ENCODE results near the gene MBD3L3. TPM values are rescaled to one million over a fixed set of nuclear protein-coding genes. Genes with fewer than 3 reads are reported as not detected.
"Not testable (repeated sequence)": the region's sequence is repeated elsewhere in the genome, so short reads cannot be mapped to it uniquely, and the experiment has no call there.

Gene MBD3L3
- total RNA-seq, 4 donors from 2014 or later = not detected

DNA sequence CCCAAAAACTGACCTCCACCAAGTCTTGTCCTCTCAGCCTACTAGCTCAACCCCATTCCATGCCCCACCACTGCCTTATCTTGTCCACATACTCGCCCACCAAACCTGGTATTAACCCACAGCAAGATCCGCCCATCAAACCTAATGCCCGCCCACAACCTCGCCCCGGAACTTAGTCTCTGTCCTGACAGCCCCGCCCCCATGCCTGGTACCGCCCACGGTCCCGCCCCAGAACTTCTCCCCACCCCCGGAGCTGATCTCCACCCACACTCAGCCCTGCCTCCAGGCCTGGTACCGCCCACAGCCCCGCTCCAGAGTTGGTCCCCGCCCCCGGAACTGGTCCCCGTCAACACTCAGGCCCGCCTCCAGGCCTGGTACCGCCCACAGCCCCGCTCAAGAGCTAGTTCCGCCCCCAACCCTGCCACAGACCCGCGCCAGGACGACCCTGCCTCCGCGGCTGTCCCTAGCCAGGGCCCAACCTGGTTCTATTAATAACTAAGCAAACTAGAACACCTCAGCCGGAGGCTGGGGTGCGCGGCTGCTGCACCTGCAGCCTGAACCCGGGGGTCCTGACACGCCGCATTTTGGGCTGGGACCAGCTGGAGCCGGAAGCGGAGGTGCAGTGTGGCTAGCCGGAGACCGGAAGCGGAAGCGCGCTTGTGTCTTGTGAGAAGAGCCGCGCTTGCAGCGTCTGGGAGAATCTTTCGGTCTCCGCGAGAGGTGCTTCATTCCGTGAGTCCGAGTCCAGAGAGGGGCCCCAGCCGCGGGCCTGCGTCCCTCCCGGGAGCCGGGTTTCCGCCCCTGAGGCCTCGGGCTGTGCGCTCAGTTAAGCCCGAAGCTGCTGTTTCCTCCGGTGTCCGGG, 10.8 kb upstream of the MBD3L3 start, which contains the start of gene ZNF557:
Gene ZNF557 (plus strand): TSS at position 662 of the 862 bp plus-strand sequence. CDS start 5,372 bp downstream, outside the sequence.
- Histone ChIP-seq H3K9me3 (no peaks in the 10 kb centered on the region), H3K27me3 (no peaks in the 10 kb centered on the region), H3K4me1 (no peaks in the 10 kb centered on the region), H3K27ac (peak within 1 kb of the TSS; percentile 68 to 82), H3K4me3 (peak within 1 kb of the TSS; percentile 67 to 91), H3K36me3 (no peaks in the 10 kb centered on the region)
- peak; percentile 98 to 99 for DNase-seq
- TF ChIP-seq POLR2A (IDR thresholded peaks at IDR 0.05) = peak in 1 of 2 donors; percentile 42
- TF ChIP-seq, protein P1, sequence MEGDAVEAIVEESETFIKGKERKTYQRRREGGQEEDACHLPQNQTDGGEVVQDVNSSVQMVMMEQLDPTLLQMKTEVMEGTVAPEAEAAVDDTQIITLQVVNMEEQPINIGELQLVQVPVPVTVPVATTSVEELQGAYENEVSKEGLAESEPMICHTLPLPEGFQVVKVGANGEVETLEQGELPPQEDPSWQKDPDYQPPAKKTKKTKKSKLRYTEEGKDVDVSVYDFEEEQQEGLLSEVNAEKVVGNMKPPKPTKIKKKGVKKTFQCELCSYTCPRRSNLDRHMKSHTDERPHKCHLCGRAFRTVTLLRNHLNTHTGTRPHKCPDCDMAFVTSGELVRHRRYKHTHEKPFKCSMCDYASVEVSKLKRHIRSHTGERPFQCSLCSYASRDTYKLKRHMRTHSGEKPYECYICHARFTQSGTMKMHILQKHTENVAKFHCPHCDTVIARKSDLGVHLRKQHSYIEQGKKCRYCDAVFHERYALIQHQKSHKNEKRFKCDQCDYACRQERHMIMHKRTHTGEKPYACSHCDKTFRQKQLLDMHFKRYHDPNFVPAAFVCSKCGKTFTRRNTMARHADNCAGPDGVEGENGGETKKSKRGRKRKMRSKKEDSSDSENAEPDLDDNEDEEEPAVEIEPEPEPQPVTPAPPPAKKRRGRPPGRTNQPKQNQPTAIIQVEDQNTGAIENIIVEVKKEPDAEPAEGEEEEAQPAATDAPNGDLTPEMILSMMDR (IDR thresholded peaks at IDR 0.05) = no peak
- intact Hi-C loops (cut with DNase I; ENCODE audit: low total_unique reads) = no loop called here

DNA sequence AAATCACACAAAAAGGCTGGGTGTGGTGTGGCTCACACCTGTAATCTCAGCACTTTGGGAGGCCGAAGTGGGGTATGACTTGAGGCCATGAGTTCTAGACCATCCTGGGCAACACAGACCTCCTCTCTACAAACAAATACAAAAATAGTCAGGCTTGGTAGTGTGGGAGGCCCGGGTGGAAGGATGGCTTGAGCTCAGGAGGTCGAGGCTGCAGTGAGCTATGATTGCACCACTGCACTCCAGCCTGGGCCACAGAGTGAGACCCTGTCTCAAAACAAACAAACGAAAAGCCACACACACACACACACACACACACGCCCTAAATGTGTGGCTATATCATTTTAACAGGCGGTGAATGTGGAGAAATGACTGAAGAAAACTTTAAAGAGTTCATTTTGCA, 10.1 kb upstream of the MBD3L3 start:
- H3K9me3 ChIP-seq = no peaks in the 10 kb centered on the region
- H3K27ac ChIP-seq = peak overlapping the region; percentile 18 to 68
- no peaks in the 10 kb centered on the region for H3K4me1 ChIP-seq
- TF ChIP-seq, protein P1 (IDR thresholded peaks at IDR 0.05) = no peak
- TF ChIP-seq POLR2A (IDR thresholded peaks at IDR 0.05) = no peak
- no peaks in the 10 kb centered on the region for H3K36me3 ChIP-seq
- intact Hi-C loops (cut with DNase I; ENCODE audit: low total_unique reads) = no loop called here
- no peaks in the 10 kb centered on the region for H3K27me3 ChIP-seq
- no peak for DNase-seq
- peak overlapping the region in 1 of 2 donors; percentile 91 for H3K4me3 ChIP-seq

DNA sequence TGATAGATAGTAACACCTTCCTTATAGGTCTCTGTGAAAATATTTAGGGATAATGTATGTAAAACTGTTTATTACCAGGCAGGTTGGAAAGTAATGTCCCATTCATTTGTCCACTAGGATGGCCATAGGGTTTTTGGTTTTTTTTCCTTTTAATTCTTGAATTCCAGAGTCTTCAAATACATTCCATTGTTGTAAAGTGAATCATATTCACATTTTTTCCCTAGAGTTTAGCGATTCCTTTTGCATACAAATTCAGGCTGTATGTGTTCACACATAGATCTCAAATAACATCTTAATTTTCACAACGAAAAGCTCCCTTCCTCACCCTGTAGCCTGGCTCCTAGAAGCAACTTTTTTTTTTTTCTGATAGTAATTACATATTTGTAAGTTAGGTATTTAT, 9.2 kb upstream of the MBD3L3 start:
- TF ChIP-seq POLR2A (IDR thresholded peaks at IDR 0.05) = no peak
- TF ChIP-seq, protein P1 (IDR thresholded peaks at IDR 0.05) = no peak
- Histone ChIP-seq H3K27ac (no peak overlapping the region), H3K4me1 (no peaks in the 10 kb centered on the region), H3K9me3 (no peaks in the 10 kb centered on the region), H3K4me3 (no peak overlapping the region), H3K27me3 (no peaks in the 10 kb centered on the region), H3K36me3 (no peaks in the 10 kb centered on the region)
- no peak for DNase-seq
- intact Hi-C loops (cut with DNase I; ENCODE audit: low total_unique reads) = no loop called here

DNA sequence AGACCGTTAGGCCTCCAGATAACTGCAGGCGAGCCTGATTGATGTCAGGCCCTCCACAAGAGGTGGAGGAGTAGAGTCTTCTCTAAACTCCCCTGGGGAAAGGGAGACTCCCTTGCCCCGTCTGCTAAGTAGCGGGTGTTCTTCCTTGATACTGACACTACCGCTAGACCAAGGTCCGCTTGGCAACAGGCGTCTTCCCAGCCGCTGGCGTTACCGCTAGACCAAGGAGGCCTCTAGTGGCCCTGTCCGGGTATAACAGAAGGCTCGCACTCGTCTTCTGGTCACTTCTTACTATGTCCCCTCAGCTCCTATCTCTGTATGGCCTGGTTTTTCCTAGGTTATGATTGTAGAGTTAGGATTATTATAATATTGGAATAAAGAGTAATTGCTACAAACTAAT, 8.6 kb upstream of the MBD3L3 start:
- H3K27ac ChIP-seq; H3K4me1 ChIP-seq; DNase-seq; H3K36me3 ChIP-seq; H3K9me3 ChIP-seq; intact Hi-C loops (cut with DNase I; ENCODE audit: low total_unique reads); H3K4me3 ChIP-seq; H3K27me3 ChIP-seq: not testable (repeated sequence)

DNA sequence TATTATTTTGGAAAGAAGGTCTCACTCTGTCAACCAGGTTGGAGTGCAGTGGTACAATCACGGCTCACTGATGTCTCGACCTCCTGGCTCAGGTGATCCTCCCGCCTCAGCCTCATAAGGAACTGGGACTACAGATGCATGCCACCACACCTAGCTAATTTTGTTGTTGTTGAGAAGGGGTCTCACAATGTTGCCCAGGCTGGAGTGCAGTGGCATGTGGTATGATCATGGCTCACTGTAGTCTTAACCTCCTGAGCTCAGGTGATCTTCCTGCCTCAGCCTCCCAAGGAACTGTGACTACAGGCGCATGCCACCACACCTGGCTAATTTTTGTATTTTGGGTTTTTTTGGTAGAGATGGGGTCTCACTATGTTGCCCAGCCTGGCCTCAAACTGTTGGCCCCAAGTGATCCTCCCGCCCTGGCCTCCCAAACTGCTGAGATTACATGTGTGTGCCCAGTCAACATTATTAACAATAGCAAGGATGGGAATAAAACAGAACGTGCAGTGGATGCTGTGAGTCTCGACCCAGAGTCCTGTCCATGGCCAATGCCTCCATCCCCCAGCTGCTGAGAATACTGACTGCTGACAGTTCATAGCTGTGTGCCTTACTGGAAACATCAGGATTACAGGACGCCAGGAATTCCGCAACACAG, 5.4 kb upstream of the MBD3L3 start:
- no peaks in the 10 kb centered on the region for H3K27me3 ChIP-seq
- intact Hi-C loops (cut with DNase I; ENCODE audit: low total_unique reads) = no loop called here
- no peaks in the 10 kb centered on the region for H3K9me3 ChIP-seq

More for the DNA sequence above, 5.4 kb upstream of the MBD3L3 start:
- no peaks in the 10 kb centered on the region for H3K36me3 ChIP-seq
- no peak for DNase-seq
- no peak overlapping the region for H3K27ac ChIP-seq
- H3K4me3 ChIP-seq = no peak overlapping the region
- TF ChIP-seq POLR2A (IDR thresholded peaks at IDR 0.05) = no peak
- TF ChIP-seq, protein P1 (IDR thresholded peaks at IDR 0.05) = no peak
- H3K4me1 ChIP-seq = no peaks in the 10 kb centered on the region
